ENCODE measurements around the gene SKP1.

The SKP1 gene

DNA sequence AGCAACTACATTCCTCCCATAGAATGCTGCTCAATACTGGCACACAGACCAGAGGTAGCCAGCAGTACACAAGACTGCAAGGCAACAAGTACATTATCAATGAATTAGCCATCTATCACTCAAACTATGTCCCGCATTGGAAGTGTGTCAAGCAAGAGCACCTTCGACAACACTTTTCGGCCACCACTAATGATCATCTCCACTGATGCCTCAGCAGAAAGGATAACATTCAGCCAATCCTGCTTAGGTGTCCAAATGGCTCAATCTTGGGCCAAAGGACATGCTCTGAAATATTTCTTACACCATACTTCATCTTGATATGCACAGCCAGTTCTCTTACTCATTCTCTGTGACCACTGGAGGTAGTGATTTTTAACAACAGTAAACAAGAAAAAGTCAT lies 25.0 kb downstream of the SKP1 start:
- Histone ChIP-seq H3K4me1 (peaks cover 0 to 19% (median 0%) of the 10 kb centered on the region in 4 donors), H3K27ac (no peak overlapping the region), H3K36me3 (peaks cover 56 to 90% (median 74%) of the 10 kb centered on the region in 3 donors), H3K4me3 (no peak overlapping the region), H3K27me3 (no peaks in the 10 kb centered on the region), H3K9me3 (no peaks in the 10 kb centered on the region)
- DNase-seq, result no peak
- TF ChIP-seq, protein P1, sequence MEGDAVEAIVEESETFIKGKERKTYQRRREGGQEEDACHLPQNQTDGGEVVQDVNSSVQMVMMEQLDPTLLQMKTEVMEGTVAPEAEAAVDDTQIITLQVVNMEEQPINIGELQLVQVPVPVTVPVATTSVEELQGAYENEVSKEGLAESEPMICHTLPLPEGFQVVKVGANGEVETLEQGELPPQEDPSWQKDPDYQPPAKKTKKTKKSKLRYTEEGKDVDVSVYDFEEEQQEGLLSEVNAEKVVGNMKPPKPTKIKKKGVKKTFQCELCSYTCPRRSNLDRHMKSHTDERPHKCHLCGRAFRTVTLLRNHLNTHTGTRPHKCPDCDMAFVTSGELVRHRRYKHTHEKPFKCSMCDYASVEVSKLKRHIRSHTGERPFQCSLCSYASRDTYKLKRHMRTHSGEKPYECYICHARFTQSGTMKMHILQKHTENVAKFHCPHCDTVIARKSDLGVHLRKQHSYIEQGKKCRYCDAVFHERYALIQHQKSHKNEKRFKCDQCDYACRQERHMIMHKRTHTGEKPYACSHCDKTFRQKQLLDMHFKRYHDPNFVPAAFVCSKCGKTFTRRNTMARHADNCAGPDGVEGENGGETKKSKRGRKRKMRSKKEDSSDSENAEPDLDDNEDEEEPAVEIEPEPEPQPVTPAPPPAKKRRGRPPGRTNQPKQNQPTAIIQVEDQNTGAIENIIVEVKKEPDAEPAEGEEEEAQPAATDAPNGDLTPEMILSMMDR (IDR thresholded peaks at IDR 0.05), result no peak
- intact Hi-C loops (cut with DNase I; ENCODE audit: low total_unique reads), result no loop called here

- H3K9me3 ChIP-seq, result no peaks in the 10 kb centered on the region
- intact Hi-C loops (cut with DNase I; ENCODE audit: low total_unique reads), result loop anchor here (5.0 kb wide), 1 partner anchor 47 kb away; no protein-coding TSS in a partner anchor
Measured at GRCh38 chr5:134149571-134150303, 27.0 kb downstream of the SKP1 start.

DNA sequence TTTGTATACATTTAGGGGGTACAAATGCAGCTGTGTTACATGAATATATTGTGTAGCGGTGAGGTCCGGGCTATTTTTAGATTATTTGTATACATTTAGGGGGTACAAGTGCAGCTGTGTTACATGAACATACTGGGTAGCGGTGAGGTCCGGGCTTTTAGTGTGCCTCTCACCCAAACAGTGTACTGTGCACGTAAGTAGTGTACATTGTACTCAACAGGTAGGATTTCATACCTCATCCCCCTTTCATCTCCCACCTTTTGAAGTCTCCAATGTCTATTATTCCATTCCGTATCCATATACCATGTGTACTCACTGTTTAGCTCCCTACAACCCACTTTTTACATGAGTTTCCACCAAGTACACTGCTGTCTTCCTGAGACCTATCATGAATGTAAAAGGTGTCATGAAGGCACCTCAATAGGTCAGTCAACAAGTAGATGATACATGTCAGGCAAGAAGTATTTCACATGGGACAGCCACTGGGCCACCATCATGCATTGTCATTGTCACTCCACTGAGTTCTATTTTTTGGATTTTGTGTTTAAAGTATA lies 27.7 kb downstream of the SKP1 start:
- TF ChIP-seq, protein P1 (IDR thresholded peaks at IDR 0.05), result no peak
- Histone ChIP-seq H3K9me3 (no peaks in the 10 kb centered on the region), H3K4me1 (peaks cover 0 to 39% (median 0%) of the 10 kb centered on the region in 4 donors), H3K27me3 (no peaks in the 10 kb centered on the region), H3K4me3 (no peak overlapping the region), H3K27ac (no peak overlapping the region), H3K36me3 (peaks cover 37 to 88% (median 79%) of the 10 kb centered on the region in 3 donors)
- DNase-seq, result no peak
- intact Hi-C loops (cut with DNase I; ENCODE audit: low total_unique reads), result loop anchor here (5.0 kb wide), 1 partner anchor 47 kb away; no protein-coding TSS in a partner anchor

More at GRCh38 chr5:134149571-134150303, 27.0 kb downstream of the SKP1 start:
- Histone ChIP-seq H3K36me3 (peaks cover 37 to 88% (median 75%) of the 10 kb centered on the region in 3 donors), H3K27ac (no peak overlapping the region), H3K4me1 (peaks cover 0 to 33% (median 0%) of the 10 kb centered on the region in 4 donors), H3K27me3 (no peaks in the 10 kb centered on the region), H3K4me3 (no peak overlapping the region)
- TF ChIP-seq, protein P1 (IDR thresholded peaks at IDR 0.05), result no peak
- no peak for DNase-seq

GRCh38 chr5:134148316-134148715 lies 28.4 kb downstream of the SKP1 start:
- intact Hi-C loops (cut with DNase I; ENCODE audit: low total_unique reads), result loop anchor here (5.0 kb wide), 1 partner anchor 46 kb away; no protein-coding TSS in a partner anchor
- Histone ChIP-seq H3K27me3 (no peaks in the 10 kb centered on the region), H3K4me1 (peaks cover 0 to 39% (median 0%) of the 10 kb centered on the region in 4 donors), H3K36me3 (peaks cover 33 to 88% (median 80%) of the 10 kb centered on the region in 3 donors), H3K9me3 (no peaks in the 10 kb centered on the region), H3K4me3 (no peak overlapping the region), H3K27ac (no peak overlapping the region)
- no peak for DNase-seq
- TF ChIP-seq, protein P1 (IDR thresholded peaks at IDR 0.05), result no peak

GRCh38 chr5:134146651-134147518 lies 29.9 kb downstream of the SKP1 start:
- Histone ChIP-seq H3K4me1 (peaks cover 0 to 39% (median 0%) of the 10 kb centered on the region in 4 donors), H3K27ac (no peak overlapping the region), H3K9me3 (no peaks in the 10 kb centered on the region), H3K36me3 (peaks cover 24 to 88% (median 71%) of the 10 kb centered on the region in 3 donors), H3K27me3 (no peaks in the 10 kb centered on the region), H3K4me3 (no peak overlapping the region)
- intact Hi-C loops (cut with DNase I; ENCODE audit: low total_unique reads), result loop anchor here (5.0 kb wide), 1 partner anchor 45 kb away; no protein-coding TSS in a partner anchor
- TF ChIP-seq, protein P1 (IDR thresholded peaks at IDR 0.05), result no peak
- peak in 1 of 2 donors; percentile 51 for DNase-seq
